Measurements from ENCODE around the gene TUBG2. TPM values are rescaled to one million over a fixed set of nuclear protein-coding genes. Genes with fewer than 3 reads are reported as not detected.

The TUBG2 gene
- 4.8 and 7.2 TPM in 2 replicates for total RNA-seq

GRCh38 chr17:42659079-42659931, at the start of gene TUBG2:
TUBG2 (plus strand) TSS chr17:42659284; CDS start chr17:42659504, 220 bp downstream.

GRCh38 chr17:42676424-42677011, 17.4 kb downstream of the TUBG2 start, which contains the start of gene PLEKHH3:
PLEKHH3 (minus strand) TSS chr17:42676994; CDS start chr17:42676563, 431 bp downstream.

GRCh38 chr17:42681976-42682721, 23.1 kb downstream of the TUBG2 start, which contains the start of gene CNTNAP1:
CNTNAP1 (plus strand) TSS chr17:42682531; CDS start chr17:42682830, 299 bp downstream.

Other genes with a start within 250 kb of the TUBG2 start
- gene CAVIN1, start 236.0 kb upstream of the TUBG2 start, total RNA-seq, result 85.0 and 210 TPM in 2 replicates
- 37.4 and 39.9 TPM in 2 replicates for gene ATP6V0A1, start 200.4 kb upstream of the TUBG2 start, total RNA-seq
- gene NAGLU, start 123.0 kb upstream of the TUBG2 start, total RNA-seq, result 18.5 and 18.6 TPM in 2 replicates
- 8.5 and 19.5 TPM in 2 replicates for gene HSD17B1, start 106.4 kb upstream of the TUBG2 start, total RNA-seq
- 13.7 and 14.9 TPM in 2 replicates for gene COASY, start 97.1 kb upstream of the TUBG2 start, total RNA-seq
- 30.3 and 32.0 TPM in 2 replicates for gene MLX, start 92.2 kb upstream of the TUBG2 start, total RNA-seq
- gene PSMC3IP, start 81.6 kb upstream of the TUBG2 start, total RNA-seq, result 1.1 and 1.9 TPM in 2 replicates
- gene RETREG3, start 49.9 kb upstream of the TUBG2 start, total RNA-seq, result 73.3 and 85.5 TPM in 2 replicates
- 15.6 and 31.1 TPM in 2 replicates for gene TUBG1, start 49.6 kb upstream of the TUBG2 start, total RNA-seq
- gene PLEKHH3, start 17.7 kb downstream of the TUBG2 start, total RNA-seq, result 15.7 and 33.5 TPM in 2 replicates
- gene CCR10, start 22.6 kb downstream of the TUBG2 start, total RNA-seq, result 0.21 and 2.9 TPM in 2 replicates
- under 0.01 and 2.2 TPM in 2 replicates for gene CNTNAP1, start 23.2 kb downstream of the TUBG2 start, total RNA-seq
- 8.9 and 12.1 TPM in 2 replicates for gene EZH1, start 85.8 kb downstream of the TUBG2 start, total RNA-seq
- not detected in 2 replicates for gene RAMP2, start 101.9 kb downstream of the TUBG2 start, total RNA-seq
- 66.1 and 83.6 TPM in 2 replicates for gene VPS25, start 114.2 kb downstream of the TUBG2 start, total RNA-seq
- 0.96 TPM in 1 of 2 replicates, not detected in the other for gene WNK4, start 121.3 kb downstream of the TUBG2 start, total RNA-seq
- gene COA3, start 139.4 kb downstream of the TUBG2 start, total RNA-seq, result 71.3 and 76.9 TPM in 2 replicates
- not detected in 2 replicates for gene CNTD1, start 139.6 kb downstream of the TUBG2 start, total RNA-seq
- gene BECN1, start 165.0 kb downstream of the TUBG2 start, total RNA-seq, result 113 and 117 TPM in 2 replicates
- gene PSME3, start 174.1 kb downstream of the TUBG2 start, total RNA-seq, result 65.2 and 83.6 TPM in 2 replicates
- 0.96 and 1.5 TPM in 2 replicates for gene AOC2, start 185.3 kb downstream of the TUBG2 start, total RNA-seq
- under 0.01 and 0.24 TPM in 2 replicates for gene AOC3, start 191.9 kb downstream of the TUBG2 start, total RNA-seq
- gene G6PC1, start 241.5 kb downstream of the TUBG2 start, total RNA-seq, result under 0.01 TPM in 1 of 2 replicates, not detected in the other

Measured in tracheal epithelial cell (primary cell).